Measurements from ENCODE around the gene OPTC.
"Not testable (repeated sequence)": the region's sequence is repeated elsewhere in the genome, so short reads cannot be mapped to it uniquely, and the experiment has no call there.

The OPTC gene

DNA sequence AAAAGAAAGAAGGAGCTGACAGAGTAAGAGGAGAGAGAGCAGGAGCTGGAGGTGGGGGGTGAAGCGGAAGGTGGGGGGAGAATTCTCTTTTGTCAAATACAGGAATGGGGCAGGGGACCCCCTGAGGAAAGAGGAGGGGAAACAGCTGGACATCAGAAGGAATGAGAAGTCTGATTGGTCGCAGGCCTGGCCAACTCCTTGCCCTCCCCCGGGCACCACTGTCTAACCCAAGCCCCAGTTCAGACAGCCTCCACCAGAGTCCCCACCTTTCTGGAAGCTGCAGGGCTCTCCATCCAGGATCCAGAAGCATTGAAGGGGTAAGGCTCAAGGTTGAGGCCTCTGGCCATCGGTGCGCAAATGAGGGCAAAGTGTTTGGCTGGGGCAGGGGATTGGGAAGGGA lies at the start of gene OPTC:
Gene OPTC, plus strand, starts transcription at position 253 of the 400 bp plus-strand sequence. CDS start 1,853 bp downstream, outside the sequence.
- Mint-ChIP-seq H3K4me1 (no peaks in the 10 kb centered on the region), H3K27ac (no peak within 1 kb of the TSS)

GRCh38 chr1:203444171-203444576 lies 49.8 kb upstream of the OPTC start:
- no peak overlapping the region for H3K4me3 Mint-ChIP-seq
- no peak for ATAC-seq
- H3K27ac Mint-ChIP-seq = no peak overlapping the region
- peaks cover 21% of the 10 kb centered on the region for H3K27me3 Mint-ChIP-seq
- peaks cover 4% of the 10 kb centered on the region for H3K9me3 Mint-ChIP-seq
- H3K4me1 Mint-ChIP-seq = no peaks in the 10 kb centered on the region
- H3K36me3 Mint-ChIP-seq = no peaks in the 10 kb centered on the region

More for the DNA sequence above, at the start of gene OPTC:
- Mint-ChIP-seq H3K4me3 (no peak within 1 kb of the TSS), H3K36me3 (no peaks in the 10 kb centered on the region), H3K9me3 (no peaks in the 10 kb centered on the region), H3K27me3 (peaks cover 40% of the 10 kb centered on the region)
- ATAC-seq = no peak

- Mint-ChIP-seq H3K27ac (no peak overlapping the region), H3K9me3 (peaks cover 4% of the 10 kb centered on the region), H3K4me3 (no peak overlapping the region), H3K27me3 (peaks cover 33% of the 10 kb centered on the region), H3K4me1 (no peaks in the 10 kb centered on the region), H3K36me3 (no peaks in the 10 kb centered on the region)
- no peak for ATAC-seq
These were observed 46.8 kb upstream of the OPTC start for GRCh38 chr1:203447151-203447550.

DNA sequence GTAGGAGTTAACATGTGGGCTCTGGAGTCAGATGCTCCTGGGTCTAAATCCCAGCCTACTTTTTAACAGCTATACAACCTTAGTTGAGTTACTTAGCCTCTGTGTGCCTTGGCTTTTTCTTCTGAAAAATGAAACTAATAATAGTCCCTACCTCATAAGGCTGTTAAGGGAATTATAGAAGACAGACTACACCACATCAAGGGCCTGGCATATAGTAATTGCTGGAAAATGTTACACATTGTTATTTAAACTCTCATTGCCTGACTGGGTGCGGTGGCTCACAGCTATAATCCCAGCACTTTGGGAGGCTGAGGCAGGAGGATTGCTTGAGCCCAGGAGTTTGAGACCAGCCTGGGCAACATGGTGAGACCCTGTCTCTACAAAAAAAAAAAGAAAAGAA lies 46.4 kb upstream of the OPTC start:
- not testable (repeated sequence) for H3K4me3 Mint-ChIP-seq, ATAC-seq, H3K9me3 Mint-ChIP-seq, H3K4me1 Mint-ChIP-seq, H3K27ac Mint-ChIP-seq, H3K36me3 Mint-ChIP-seq
- H3K27me3 Mint-ChIP-seq = peaks cover 35% of the 10 kb centered on the region

- Mint-ChIP-seq H3K27ac (no peak overlapping the region), H3K36me3 (no peaks in the 10 kb centered on the region), H3K4me3 (no peak overlapping the region), H3K4me1 (peaks cover 10% of the 10 kb centered on the region), H3K27me3 (peaks cover 35% of the 10 kb centered on the region), H3K9me3 (peaks cover 4% of the 10 kb centered on the region)
- no peak for ATAC-seq
These were observed 45.4 kb upstream of the OPTC start for GRCh38 chr1:203448521-203449061.

- Mint-ChIP-seq H3K4me1 (peaks cover 18% of the 10 kb centered on the region), H3K4me3 (no peak overlapping the region), H3K27me3 (peaks cover 44% of the 10 kb centered on the region), H3K9me3 (peaks cover 3% of the 10 kb centered on the region), H3K27ac (no peak overlapping the region), H3K36me3 (no peaks in the 10 kb centered on the region)
- no peak for ATAC-seq
These were observed 44.0 kb upstream of the OPTC start for GRCh38 chr1:203450001-203450400.

GRCh38 chr1:203450479-203451149 lies 43.3 kb upstream of the OPTC start:
- no peaks in the 10 kb centered on the region for H3K9me3 Mint-ChIP-seq
- H3K36me3 Mint-ChIP-seq = no peaks in the 10 kb centered on the region
- ATAC-seq = peak; percentile 53
- H3K4me3 Mint-ChIP-seq = no peak overlapping the region
- H3K4me1 Mint-ChIP-seq = peaks cover 18% of the 10 kb centered on the region
- peaks cover 50% of the 10 kb centered on the region for H3K27me3 Mint-ChIP-seq
- no peak overlapping the region for H3K27ac Mint-ChIP-seq

DNA sequence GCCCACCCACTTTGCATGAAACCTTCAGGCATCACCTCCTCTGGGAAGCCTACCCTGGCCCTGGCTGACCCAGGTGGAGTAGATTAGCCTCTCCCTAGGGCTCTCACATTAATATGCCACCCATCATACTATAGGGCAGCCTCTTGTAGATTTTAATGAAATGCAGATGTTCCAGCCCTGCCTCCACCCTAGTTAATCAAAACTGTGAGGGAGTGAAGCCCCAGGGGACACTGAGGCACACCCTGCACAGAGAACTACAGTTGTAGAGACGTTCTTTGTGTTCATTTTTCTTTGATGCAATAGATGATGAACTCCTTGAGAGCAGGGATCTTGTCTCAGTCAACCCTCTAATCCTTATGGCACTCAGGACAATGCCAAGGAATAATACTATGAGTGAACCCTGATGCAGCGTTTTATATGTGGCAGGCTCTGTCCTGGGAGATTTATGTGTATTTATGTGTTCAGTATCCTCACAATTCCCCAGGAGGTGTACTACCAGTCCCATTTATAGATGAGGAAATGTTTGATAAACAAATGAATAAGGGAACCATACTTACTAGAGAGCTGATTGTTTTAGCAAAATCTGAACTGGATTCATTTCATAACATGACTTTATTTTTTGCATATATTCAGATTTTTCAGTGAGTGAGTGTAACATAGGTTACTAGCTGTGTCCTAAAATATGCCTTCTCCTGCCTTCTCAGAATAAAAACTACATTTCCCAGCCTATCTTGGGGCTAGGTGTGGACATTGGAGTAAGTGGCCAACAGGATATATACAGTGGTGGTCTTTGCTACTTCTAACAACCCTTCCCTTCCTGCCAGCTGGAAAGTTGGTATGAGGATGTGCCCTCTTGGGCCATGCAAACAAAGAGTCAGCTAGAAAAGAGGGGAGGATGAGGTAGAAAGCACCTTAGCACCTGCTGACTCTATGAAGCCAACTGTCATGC lies 41.8 kb upstream of the OPTC start:
- Mint-ChIP-seq H3K27ac (no peak overlapping the region), H3K27me3 (peaks cover 62% of the 10 kb centered on the region), H3K36me3 (no peaks in the 10 kb centered on the region), H3K4me1 (peaks cover 18% of the 10 kb centered on the region), H3K9me3 (no peaks in the 10 kb centered on the region), H3K4me3 (no peak overlapping the region)
- ATAC-seq = no peak

- Mint-ChIP-seq H3K9me3 (no peaks in the 10 kb centered on the region), H3K36me3 (no peaks in the 10 kb centered on the region), H3K4me1 (peaks cover 18% of the 10 kb centered on the region), H3K4me3 (no peak overlapping the region), H3K27me3 (peaks cover 66% of the 10 kb centered on the region), H3K27ac (no peak overlapping the region)
- ATAC-seq = no peak
These were observed 40.9 kb upstream of the OPTC start for GRCh38 chr1:203453016-203453415.

- Mint-ChIP-seq H3K9me3 (no peaks in the 10 kb centered on the region), H3K36me3 (no peaks in the 10 kb centered on the region), H3K4me3 (no peak overlapping the region), H3K27me3 (peaks cover 72% of the 10 kb centered on the region), H3K4me1 (peaks cover 18% of the 10 kb centered on the region), H3K27ac (no peak overlapping the region)
- ATAC-seq = no peak
These were observed 40.3 kb upstream of the OPTC start for GRCh38 chr1:203453616-203454015.

- H3K36me3 Mint-ChIP-seq = no peaks in the 10 kb centered on the region
- no peak for ATAC-seq
- H3K27ac Mint-ChIP-seq = no peak overlapping the region
- H3K4me1 Mint-ChIP-seq = peaks cover 23% of the 10 kb centered on the region
- peaks cover 76% of the 10 kb centered on the region for H3K27me3 Mint-ChIP-seq
- H3K9me3 Mint-ChIP-seq = no peaks in the 10 kb centered on the region
- H3K4me3 Mint-ChIP-seq = no peak overlapping the region
These were observed 38.9 kb upstream of the OPTC start for GRCh38 chr1:203454986-203455471.

GRCh38 chr1:203455706-203456105 lies 38.2 kb upstream of the OPTC start:
- Mint-ChIP-seq H3K9me3 (no peaks in the 10 kb centered on the region), H3K27me3 (peaks cover 78% of the 10 kb centered on the region), H3K36me3 (no peaks in the 10 kb centered on the region), H3K27ac (no peak overlapping the region), H3K4me3 (no peak overlapping the region), H3K4me1 (peaks cover 23% of the 10 kb centered on the region)
- ATAC-seq = no peak

- peaks cover 74% of the 10 kb centered on the region for H3K27me3 Mint-ChIP-seq
- peaks cover 32% of the 10 kb centered on the region for H3K4me1 Mint-ChIP-seq
- no peaks in the 10 kb centered on the region for H3K36me3 Mint-ChIP-seq
- no peak for ATAC-seq
- H3K4me3 Mint-ChIP-seq = no peak overlapping the region
- no peaks in the 10 kb centered on the region for H3K9me3 Mint-ChIP-seq
- H3K27ac Mint-ChIP-seq = no peak overlapping the region
These were observed 37.4 kb upstream of the OPTC start for GRCh38 chr1:203456577-203456976.

DNA sequence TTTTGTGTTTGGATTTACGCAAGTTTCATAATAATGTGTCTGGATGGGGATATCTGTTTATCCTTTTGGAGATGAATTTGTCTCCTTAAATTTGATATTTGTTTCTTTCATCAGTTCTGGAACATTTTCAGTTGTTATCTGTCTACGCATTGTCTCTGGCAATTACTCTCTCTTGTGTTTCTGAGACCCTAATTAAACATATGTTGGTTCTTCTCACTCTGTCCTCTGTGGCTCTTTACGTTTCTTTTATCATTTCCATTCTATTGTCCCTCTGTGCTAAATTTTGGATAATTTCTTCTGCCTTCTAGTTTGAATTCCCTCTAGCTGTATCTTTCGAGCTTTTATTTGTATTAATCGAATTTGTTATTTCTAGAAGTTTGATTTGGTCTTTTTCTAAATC lies 35.9 kb upstream of the OPTC start:
- Mint-ChIP-seq H3K4me3 (no peak overlapping the region), H3K4me1 (peaks cover 38% of the 10 kb centered on the region), H3K27ac (no peak overlapping the region), H3K36me3 (no peaks in the 10 kb centered on the region), H3K9me3 (no peaks in the 10 kb centered on the region), H3K27me3 (peaks cover 74% of the 10 kb centered on the region)
- ATAC-seq = no peak

GRCh38 chr1:203459671-203460201 lies 34.2 kb upstream of the OPTC start:
- Mint-ChIP-seq H3K36me3 (no peaks in the 10 kb centered on the region), H3K27me3 (peaks cover 73% of the 10 kb centered on the region), H3K9me3 (no peaks in the 10 kb centered on the region), H3K4me3 (no peak overlapping the region), H3K27ac (no peak overlapping the region), H3K4me1 (peaks cover 30% of the 10 kb centered on the region)
- no peak for ATAC-seq

Data from stimulated activated memory B cell treated with anti-CD40 and anti-IgM and Interleukin-4, amounts not matched to agents 10 μg/mL and 1 μg/mL and 100 μg/mL, for 72 hours (primary cell).